Mesothelial cell of epicardium (in vitro differentiated cells): ENCODE data around the gene CHRNB1. TPM values are rescaled to one million over a fixed set of nuclear protein-coding genes. Genes with fewer than 3 reads are reported as not detected.
A peak's percentile ranks its signal among the peaks of the same experiment; 100 is the strongest.

ENCODE experiments used
- DNase-seq, 2 experiments: peaks; one replicate each; pipeline ENCODE4 v3.0.0; 2021; ENCODE audit warnings: low spot score in 2 of 2; ENCODE audit not compliant: unreplicated experiment in 2 of 2
- H3K27ac Mint-ChIP-seq: 2 replicates; pipeline ENCODE4 v1.8.0; 2021; ENCODE audit warnings: mixed read lengths
- H3K27me3 Mint-ChIP-seq: 2 replicates; pipeline ENCODE4 v1.8.0; 2021; ENCODE audit warnings: low read depth, mixed read lengths
- H3K36me3 Mint-ChIP-seq: 2 replicates; pipeline ENCODE4 v1.8.0; 2021; ENCODE audit warnings: mixed read lengths
- H3K4me1 Mint-ChIP-seq: 2 replicates; pipeline ENCODE4 v1.8.0; 2021; ENCODE audit warnings: mixed read lengths
- H3K4me3 Mint-ChIP-seq: 2 replicates; pipeline ENCODE4 v1.8.0; 2021; ENCODE audit warnings: mild to moderate bottlenecking, moderate library complexity, mixed read lengths
- H3K9me3 Mint-ChIP-seq: 2 replicates; pipeline ENCODE4 v1.8.0; 2021; ENCODE audit warnings: mixed read lengths
- total RNA-seq: library from RNA; stranded (reverse); gene quantifications from 3 replicates; pipeline ENCODE4 v1.2.1, GENCODE V29; 2021
- TF ChIP-seq, protein P1 (sequence below): fragments of 200-600 bp; sonication (generic); IDR thresholded peaks from one replicate; pipeline ENCODE4 v1.5.0; 2021; ENCODE audit warnings: antibody characterized with exemption; ENCODE audit not compliant: unreplicated experiment

CHRNB1 gene
- total RNA-seq, 1 donor from 2014 or later: 17.7 TPM

DNA sequence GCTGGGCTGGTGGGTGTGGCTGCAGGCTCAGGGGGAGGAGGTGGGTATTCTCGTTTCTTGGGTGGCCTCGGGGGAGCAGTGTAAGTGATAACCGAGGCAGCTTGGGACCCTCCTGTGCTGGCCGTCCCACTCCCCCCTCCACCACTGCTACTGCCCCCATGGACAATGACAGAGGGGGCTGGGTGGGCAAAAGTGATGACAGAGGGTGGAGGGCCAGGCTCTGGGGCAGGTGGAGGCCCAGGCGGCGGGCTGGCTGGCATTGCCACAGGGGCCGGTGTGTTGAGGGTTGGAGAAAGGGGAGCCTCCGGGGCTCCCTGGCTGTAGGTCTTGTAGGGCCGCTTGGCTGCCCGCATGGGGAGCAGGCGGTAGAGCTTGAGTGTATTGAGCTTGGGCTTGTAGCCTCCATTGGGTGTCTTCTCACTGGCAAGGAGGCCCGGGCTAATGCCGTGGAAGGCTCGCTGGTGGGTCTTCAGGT, 18.5 kb downstream of the CHRNB1 start:
- no peaks in the 10 kb centered on the region for H3K27me3 Mint-ChIP-seq
- H3K4me1 Mint-ChIP-seq: peaks cover 9% of the 10 kb centered on the region
- no peaks in the 10 kb centered on the region for H3K9me3 Mint-ChIP-seq
- TF ChIP-seq, protein P1, sequence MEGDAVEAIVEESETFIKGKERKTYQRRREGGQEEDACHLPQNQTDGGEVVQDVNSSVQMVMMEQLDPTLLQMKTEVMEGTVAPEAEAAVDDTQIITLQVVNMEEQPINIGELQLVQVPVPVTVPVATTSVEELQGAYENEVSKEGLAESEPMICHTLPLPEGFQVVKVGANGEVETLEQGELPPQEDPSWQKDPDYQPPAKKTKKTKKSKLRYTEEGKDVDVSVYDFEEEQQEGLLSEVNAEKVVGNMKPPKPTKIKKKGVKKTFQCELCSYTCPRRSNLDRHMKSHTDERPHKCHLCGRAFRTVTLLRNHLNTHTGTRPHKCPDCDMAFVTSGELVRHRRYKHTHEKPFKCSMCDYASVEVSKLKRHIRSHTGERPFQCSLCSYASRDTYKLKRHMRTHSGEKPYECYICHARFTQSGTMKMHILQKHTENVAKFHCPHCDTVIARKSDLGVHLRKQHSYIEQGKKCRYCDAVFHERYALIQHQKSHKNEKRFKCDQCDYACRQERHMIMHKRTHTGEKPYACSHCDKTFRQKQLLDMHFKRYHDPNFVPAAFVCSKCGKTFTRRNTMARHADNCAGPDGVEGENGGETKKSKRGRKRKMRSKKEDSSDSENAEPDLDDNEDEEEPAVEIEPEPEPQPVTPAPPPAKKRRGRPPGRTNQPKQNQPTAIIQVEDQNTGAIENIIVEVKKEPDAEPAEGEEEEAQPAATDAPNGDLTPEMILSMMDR: no peak
- no peak overlapping the region for H3K27ac Mint-ChIP-seq
- H3K4me3 Mint-ChIP-seq: no peak overlapping the region
- peaks cover 20% of the 10 kb centered on the region for H3K36me3 Mint-ChIP-seq
- DNase-seq: no peak

DNA sequence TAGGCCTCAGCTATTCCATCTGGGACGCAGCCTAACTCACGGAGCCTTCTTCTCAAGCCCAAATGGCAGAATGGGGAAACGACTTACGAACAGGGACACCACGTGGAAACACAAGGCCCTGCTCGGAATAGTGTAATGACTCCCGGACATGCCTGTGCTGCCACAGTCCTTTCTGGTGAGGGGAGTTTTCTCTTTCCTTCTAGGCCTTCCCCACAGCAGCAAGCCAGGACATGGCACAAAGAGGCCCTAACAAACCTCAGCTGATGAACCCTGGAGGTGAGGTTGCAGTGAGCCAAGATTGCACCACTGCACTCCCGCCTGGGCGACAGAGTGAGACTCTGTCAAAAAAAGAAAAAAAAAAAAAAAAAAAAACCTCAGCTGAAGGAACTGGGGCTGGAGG, 19.2 kb downstream of the CHRNB1 start:
- no peak for DNase-seq
- TF ChIP-seq, protein P1: no peak
- Mint-ChIP-seq H3K4me1 (peaks cover 9% of the 10 kb centered on the region), H3K27me3 (no peaks in the 10 kb centered on the region), H3K9me3 (no peaks in the 10 kb centered on the region), H3K27ac (no peak overlapping the region), H3K36me3 (peaks cover 18% of the 10 kb centered on the region), H3K4me3 (no peak overlapping the region)

DNA sequence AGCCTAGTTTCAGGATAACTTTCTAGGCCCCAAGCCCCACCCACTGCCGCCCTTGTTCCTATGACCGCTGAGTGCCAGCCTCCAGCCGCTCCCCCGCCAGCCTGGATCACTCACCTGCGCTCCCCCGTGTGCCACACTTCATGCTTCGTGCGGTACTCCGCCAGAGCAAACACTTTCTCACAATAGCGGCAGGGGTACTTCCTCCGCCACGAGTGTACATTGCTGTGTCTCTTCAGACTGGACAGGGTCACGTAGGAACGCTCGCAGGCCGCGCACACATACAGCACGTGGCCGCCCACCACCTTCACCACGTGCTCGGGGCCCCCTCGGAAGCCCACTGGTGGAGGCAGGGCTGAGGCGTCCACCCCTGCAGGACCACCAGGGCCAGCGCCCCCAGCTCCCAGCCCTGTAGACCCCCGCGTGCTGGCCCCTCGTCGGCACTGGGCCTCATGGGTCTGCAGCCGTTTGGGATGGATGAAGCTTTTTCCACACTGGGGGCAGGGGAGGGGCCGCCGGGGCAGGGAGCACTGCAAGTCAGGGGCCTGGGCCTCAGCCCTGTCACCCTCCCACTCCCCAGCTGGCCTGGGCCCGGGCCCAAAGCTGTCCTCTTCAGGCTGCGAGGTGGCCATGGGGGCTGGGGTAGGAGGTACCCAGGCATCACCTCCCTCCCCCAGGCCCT, 20.9 kb downstream of the CHRNB1 start:
- H3K27me3 Mint-ChIP-seq: no peaks in the 10 kb centered on the region
- H3K27ac Mint-ChIP-seq: no peak overlapping the region
- DNase-seq: no peak
- H3K9me3 Mint-ChIP-seq: no peaks in the 10 kb centered on the region
- H3K4me3 Mint-ChIP-seq: no peak overlapping the region
- TF ChIP-seq, protein P1: no peak
- peaks cover 17% of the 10 kb centered on the region for H3K36me3 Mint-ChIP-seq
- peaks cover 9% of the 10 kb centered on the region for H3K4me1 Mint-ChIP-seq

DNA sequence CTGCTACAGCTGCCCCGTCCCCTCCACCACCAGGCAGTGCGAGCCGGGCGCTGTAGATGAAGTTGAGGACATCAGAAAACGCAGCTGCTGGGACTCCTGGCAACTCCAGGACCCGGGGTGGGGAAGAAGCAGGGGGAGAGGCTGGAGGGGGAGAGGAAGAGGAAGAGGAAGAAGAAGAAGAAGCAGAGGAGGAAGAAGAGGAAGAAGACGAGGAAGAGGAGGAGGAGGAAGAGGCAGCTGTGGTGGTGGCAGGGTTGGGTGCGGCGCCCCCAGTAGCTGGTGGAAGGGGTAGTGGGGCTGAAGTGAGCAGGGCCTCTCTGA, 21.4 kb downstream of the CHRNB1 start:
- Mint-ChIP-seq H3K9me3 (no peaks in the 10 kb centered on the region), H3K27me3 (no peaks in the 10 kb centered on the region), H3K4me1 (peaks cover 9% of the 10 kb centered on the region), H3K27ac (no peak overlapping the region), H3K36me3 (peaks cover 13% of the 10 kb centered on the region), H3K4me3 (no peak overlapping the region)
- DNase-seq: no peak
- TF ChIP-seq, protein P1: no peak

DNA sequence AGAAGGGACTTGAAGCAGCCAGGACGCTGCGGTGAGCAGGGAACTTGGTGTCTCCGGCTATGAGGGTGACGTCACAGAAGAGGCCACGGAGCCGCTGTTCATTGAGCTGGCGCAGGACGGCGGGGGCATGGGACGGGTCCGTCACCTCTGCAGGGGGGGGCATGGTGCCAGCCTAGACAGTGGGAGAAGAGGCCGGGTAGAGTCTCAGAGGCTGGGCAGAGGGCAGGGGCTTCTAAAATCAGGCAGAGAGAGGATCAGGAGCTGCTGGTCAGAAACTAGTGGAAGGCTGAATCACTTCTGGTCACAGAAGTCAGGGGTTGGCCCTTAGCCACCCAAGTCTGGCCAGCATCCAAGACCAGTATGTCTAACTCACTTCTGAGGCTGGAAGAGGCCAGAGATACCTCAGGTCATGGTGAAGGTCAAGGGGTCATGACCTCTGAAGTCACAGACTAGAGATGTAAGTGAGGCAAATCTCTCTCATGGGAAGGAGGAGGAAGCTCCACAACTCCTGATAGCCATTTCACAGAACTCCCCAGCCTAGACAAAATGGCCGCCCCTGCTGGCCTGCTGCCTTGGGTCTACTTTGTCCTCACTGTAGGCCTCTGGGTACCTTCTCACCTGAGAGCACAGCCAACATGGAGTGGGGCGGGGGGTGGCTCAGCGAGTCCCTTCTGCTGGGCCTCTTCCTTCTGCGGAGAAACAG, 21.9 kb downstream of the CHRNB1 start:
- H3K27me3 Mint-ChIP-seq: no peaks in the 10 kb centered on the region
- H3K4me1 Mint-ChIP-seq: peaks cover 9% of the 10 kb centered on the region
- DNase-seq: no peak
- H3K4me3 Mint-ChIP-seq: no peak overlapping the region
- TF ChIP-seq, protein P1: no peak
- peak overlapping the region; percentile 59 for H3K27ac Mint-ChIP-seq
- peaks cover 11% of the 10 kb centered on the region for H3K36me3 Mint-ChIP-seq
- H3K9me3 Mint-ChIP-seq: no peaks in the 10 kb centered on the region
